Measurements from ENCODE around the gene GRM1. TPM values are rescaled to one million over a fixed set of nuclear protein-coding genes. Genes with fewer than 3 reads are reported as not detected.

GRM1 gene
- total and polyA plus RNA-seq, 12 donors, result under 0.01 to 1.3 (median 0.07) TPM; not detected in 3

GRCh38 chr6:146209942-146210341 is 181.1 kb downstream of the GRM1 start:
- no peak overlapping the region for H3K4me3 ChIP-seq
- no peaks in the 10 kb centered on the region for H3K36me3 ChIP-seq (replicated peaks in 1 of 2)
- H3K9me3 ChIP-seq (replicated peaks in 1 of 3), result no peaks in the 10 kb centered on the region
- TF ChIP-seq POLR2A (IDR thresholded peaks at IDR 0.05), result no peak
- TF ChIP-seq, protein P1, sequence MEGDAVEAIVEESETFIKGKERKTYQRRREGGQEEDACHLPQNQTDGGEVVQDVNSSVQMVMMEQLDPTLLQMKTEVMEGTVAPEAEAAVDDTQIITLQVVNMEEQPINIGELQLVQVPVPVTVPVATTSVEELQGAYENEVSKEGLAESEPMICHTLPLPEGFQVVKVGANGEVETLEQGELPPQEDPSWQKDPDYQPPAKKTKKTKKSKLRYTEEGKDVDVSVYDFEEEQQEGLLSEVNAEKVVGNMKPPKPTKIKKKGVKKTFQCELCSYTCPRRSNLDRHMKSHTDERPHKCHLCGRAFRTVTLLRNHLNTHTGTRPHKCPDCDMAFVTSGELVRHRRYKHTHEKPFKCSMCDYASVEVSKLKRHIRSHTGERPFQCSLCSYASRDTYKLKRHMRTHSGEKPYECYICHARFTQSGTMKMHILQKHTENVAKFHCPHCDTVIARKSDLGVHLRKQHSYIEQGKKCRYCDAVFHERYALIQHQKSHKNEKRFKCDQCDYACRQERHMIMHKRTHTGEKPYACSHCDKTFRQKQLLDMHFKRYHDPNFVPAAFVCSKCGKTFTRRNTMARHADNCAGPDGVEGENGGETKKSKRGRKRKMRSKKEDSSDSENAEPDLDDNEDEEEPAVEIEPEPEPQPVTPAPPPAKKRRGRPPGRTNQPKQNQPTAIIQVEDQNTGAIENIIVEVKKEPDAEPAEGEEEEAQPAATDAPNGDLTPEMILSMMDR (IDR thresholded peaks at IDR 0.05), result no peak
- no peak for DNase-seq
- WGBS, 4 donors, result 55 to 68% (median 62%) methylated on average over 3 of the region's 3 CpGs
- H3K27ac ChIP-seq, result no peak overlapping the region
- no peaks in the 10 kb centered on the region for H3K27me3 ChIP-seq
- H3K4me1 ChIP-seq (replicated peaks in 1 of 2), result no peaks in the 10 kb centered on the region
- intact Hi-C loops (cut with DNase I), result no loop called here

DNA sequence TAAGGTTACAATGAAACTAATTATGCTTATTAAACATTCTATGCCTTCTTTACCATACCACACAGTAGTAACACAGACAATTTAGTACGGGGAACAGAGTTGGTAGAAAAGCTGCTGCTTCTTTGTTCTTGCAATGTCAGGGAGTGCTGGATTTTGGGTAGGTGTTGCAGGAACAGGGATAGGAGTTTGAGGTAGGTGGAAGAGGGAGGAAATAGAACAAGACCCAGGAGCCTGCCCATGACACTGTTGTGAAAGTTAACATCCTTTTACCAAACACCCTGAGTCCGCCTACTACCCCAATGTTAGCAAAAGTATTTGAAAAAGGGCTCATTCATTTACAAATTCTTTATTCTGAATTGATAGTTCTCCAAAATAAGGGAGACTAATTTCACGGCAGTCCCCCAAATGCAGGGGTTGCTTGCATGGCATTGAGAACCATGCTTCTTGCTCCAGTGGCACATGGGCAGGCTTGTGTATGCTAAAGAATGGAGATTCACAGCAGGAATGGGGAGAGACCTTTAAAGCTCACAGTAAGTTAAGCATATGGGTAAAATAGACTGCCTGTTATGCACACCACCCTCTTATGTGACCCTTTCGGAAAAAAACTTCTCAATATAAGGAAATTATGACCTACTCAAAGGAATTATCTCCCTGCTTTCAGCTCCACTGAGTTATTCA is 181.7 kb downstream of the GRM1 start:
- H3K4me3 ChIP-seq, result no peak overlapping the region
- H3K27me3 ChIP-seq, result no peaks in the 10 kb centered on the region
- no peak for DNase-seq
- no peak overlapping the region for H3K27ac ChIP-seq
- no peaks in the 10 kb centered on the region for H3K4me1 ChIP-seq (replicated peaks in 1 of 2)
- TF ChIP-seq POLR2A (IDR thresholded peaks at IDR 0.05), result no peak
- TF ChIP-seq, protein P1 (IDR thresholded peaks at IDR 0.05), result no peak
- H3K36me3 ChIP-seq (replicated peaks in 1 of 2), result no peaks in the 10 kb centered on the region
- WGBS, 4 donors, result 64 to 77% (median 74%) methylated on average over 4 of the region's 4 CpGs
- intact Hi-C loops (cut with DNase I), result no loop called here
- H3K9me3 ChIP-seq (replicated peaks in 1 of 3), result no peaks in the 10 kb centered on the region

- WGBS, 4 donors, result 59 to 84% (median 77%) methylated on average over 2 of the region's 2 CpGs
- intact Hi-C loops (cut with DNase I), result no loop called here
- Histone ChIP-seq H3K36me3 (replicated peaks in 1 of 2) (no peaks in the 10 kb centered on the region), H3K4me3 (no peak overlapping the region), H3K27me3 (no peaks in the 10 kb centered on the region), H3K27ac (no peak overlapping the region), H3K9me3 (replicated peaks in 1 of 3) (no peaks in the 10 kb centered on the region), H3K4me1 (replicated peaks in 1 of 2) (no peaks in the 10 kb centered on the region)
- TF ChIP-seq POLR2A (IDR thresholded peaks at IDR 0.05), result no peak
- TF ChIP-seq, protein P1 (IDR thresholded peaks at IDR 0.05), result no peak
- no peak for DNase-seq
These were observed 182.8 kb downstream of the GRM1 start for GRCh38 chr6:146211646-146212045.

DNA sequence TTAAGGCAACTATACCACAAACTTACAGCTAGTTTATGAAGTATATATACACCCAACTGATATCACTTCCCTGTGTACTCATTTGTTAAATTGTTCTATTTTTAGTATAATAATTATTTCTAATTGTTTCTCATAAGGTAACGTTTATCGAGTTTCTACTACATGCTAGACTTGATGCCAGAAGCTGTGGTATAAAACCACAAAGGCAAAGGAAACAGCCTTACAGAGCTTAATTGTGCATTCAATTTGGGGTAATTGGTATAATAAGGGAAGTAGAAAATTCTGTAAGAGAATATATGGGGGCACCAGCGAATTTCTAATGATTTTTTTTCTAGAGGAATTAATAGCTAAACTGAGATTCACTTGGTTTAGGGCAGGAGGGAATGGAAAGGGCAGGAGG is 183.9 kb downstream of the GRM1 start:
- Histone ChIP-seq H3K36me3 (replicated peaks in 1 of 2) (no peaks in the 10 kb centered on the region), H3K4me3 (no peak overlapping the region), H3K4me1 (replicated peaks in 1 of 2) (no peaks in the 10 kb centered on the region), H3K27ac (no peak overlapping the region), H3K27me3 (no peaks in the 10 kb centered on the region), H3K9me3 (replicated peaks in 1 of 3) (no peaks in the 10 kb centered on the region)
- intact Hi-C loops (cut with DNase I), result no loop called here
- no peak for TF ChIP-seq POLR2A (IDR thresholded peaks at IDR 0.05)
- TF ChIP-seq, protein P1 (IDR thresholded peaks at IDR 0.05), result no peak
- WGBS, 4 donors, result 47 to 59% (median 53%) methylated on average over 3 of the region's 3 CpGs
- DNase-seq, result no peak

All from adrenal gland (tissue), 12 donors.